ENCODE measurements around the gene CLDN7.
"Not testable (repeated sequence)": the region's sequence is repeated elsewhere in the genome, so short reads cannot be mapped to it uniquely, and the experiment has no call there.

The CLDN7 gene

DNA sequence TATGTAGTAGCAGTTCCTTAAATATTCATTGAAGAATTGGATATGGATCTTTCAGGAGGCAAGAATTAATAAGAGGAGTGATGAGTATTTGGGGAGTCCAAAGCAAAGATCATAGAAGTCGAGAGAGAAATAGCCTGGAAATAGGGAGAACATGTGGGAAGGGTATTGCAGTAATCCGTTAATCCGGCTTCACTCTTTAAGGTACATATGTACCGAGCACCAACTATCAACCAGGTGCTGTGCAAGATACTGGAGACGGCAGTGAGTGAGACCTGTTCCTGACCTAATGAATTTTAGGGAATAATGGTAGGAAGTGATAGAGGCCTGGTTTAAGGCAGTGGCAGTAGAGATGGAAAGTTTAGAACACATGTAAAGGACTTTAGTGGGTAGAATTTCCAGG is 9.2 kb downstream of the CLDN7 start:
- no peak for DNase-seq (ENCODE audit: low spot score)

GRCh38 chr17:7252176-7253043 is 9.9 kb downstream of the CLDN7 start, which contains the start of gene ELP5:
TSS of gene ELP5 (plus strand) at chr17:7252215. CDS start at chr17:7252551, 336 bp downstream.
- DNase-seq (ENCODE audit: low spot score): peak; percentile 92

GRCh38 chr17:7251661-7252175 is 10.6 kb downstream of the CLDN7 start, which contains the start of gene CTDNEP1:
TSS of gene CTDNEP1 (minus strand) at chr17:7251734. CDS start at chr17:7251296, 438 bp downstream.
- peak; percentile 99 for DNase-seq (ENCODE audit: low spot score)

DNA sequence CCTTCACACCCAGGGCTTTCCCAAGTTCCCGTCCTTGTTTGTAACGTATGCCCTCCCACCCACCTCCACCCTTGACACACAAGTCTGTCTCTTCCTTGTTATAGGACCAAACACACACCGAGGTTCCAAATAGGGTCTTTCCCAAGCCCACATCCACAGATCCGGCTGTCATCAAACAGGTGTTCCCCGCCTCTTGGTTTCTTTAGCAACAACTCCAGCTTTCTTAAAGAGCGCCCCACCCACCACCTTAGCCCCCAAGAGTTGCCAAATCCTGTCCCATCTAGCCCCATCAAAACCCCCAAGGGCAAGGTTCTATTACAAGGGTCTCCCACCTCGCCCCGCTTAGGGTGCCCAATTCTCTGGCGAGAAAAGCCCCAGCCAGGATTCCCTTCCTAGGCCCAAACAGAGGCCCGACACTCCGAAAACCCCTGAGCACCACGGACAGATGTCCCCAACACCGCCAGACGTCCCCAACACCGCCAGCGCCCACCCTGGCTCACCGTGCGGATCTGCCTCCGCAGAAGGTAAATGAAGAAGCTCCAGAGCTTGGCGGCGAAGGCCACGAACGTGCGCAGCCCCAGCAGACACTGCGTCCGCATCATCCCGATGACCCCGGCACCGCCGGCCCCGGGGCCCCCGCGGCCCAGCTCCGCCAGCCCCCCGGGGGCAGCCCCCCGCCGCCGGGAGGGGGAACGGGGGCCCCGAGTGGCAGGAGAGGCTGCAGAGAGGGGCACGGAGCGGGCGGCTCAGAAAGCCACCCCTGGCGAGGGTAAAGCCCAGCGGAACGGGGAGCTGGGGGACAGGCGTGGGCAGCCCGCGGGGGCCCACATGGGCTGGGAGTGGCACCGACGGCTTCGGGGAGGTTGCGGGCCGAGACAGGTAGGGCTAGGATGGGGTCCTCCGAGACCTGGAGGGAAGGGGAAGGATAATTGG is 11.3 kb downstream of the CLDN7 start:
- DNase-seq (ENCODE audit: low spot score): no peak

DNA sequence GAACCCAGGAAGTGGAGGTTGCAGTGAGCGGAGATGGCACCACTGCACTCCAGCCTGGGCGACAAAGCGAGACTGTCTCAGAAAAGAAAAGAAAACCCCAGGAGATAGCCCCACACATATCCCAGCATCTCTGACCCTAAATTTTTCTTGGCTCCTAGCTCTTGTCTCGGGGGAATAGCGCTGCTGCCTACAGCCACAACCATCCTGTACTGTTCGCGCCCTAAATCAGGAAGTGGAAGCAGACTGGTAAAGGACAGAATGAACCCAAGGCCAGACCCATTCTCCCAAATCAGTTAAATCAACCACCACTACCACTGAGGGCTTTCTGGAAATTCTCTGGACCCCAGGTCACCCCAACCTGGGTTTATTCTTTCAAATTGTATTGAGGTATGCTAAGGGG is 12.4 kb downstream of the CLDN7 start:
- DNase-seq (ENCODE audit: low spot score): no peak

DNA sequence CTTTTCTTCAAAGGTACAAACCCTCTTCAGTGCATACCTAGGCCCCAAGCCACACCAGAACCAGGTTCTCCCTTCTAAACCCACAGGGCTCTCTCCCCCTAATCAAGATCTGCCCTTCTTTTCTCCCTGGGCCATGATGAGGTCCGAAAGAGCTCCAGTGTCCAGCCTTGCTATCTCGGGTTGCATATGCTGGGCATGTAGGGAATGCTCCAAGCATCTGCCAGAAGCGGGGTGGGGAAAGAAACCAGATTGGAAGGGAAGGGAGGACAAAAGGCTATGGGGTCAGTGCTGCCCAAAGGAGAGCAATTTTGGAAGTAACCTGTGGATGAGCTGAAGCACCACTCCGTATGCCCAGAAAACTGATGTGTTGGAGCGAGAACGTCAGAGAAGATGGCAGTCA is 13.1 kb downstream of the CLDN7 start:
- no peak for DNase-seq (ENCODE audit: low spot score)

- no peak for DNase-seq (ENCODE audit: low spot score)
Observed at GRCh38 chr17:7248796-7249195, 13.5 kb downstream of the CLDN7 start.

DNA sequence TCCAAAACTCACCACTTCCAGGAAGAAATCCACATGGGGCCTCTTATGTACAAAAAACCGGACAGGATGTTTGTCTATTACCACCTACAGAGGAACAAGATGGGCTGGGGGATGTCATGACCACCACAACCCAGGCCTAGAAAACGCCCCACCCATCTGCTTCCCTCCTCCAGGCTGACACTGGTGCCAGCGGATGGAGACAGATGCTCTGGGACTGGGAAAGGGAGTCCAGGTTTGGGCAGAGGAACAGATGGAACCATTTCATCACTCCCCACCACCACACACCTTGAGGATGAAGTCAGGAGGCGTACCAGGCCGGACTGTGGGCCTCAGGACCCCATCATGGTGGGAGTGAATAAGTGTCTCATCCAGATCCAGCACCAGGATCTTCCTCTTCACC is 15.5 kb downstream of the CLDN7 start:
- no peak for DNase-seq (ENCODE audit: low spot score)

- not testable (repeated sequence) for DNase-seq (ENCODE audit: low spot score)
Observed at GRCh38 chr17:7243838-7244237, 18.4 kb downstream of the CLDN7 start.

DNA sequence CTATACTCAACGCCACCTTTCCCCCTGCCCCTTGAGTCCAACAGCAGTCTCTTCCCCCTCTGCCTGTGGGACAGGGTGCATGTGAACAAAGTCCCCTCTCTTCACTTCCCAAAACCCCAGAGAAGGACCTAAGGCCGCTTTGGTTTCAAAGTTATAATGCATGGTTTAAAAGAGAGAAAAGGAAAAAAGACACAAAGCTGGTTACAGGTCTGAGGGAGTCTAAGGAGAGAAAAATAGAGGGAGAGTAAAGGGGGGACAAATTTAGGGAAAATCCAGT is 18.9 kb downstream of the CLDN7 start:
- no peak for DNase-seq (ENCODE audit: low spot score)

DNA sequence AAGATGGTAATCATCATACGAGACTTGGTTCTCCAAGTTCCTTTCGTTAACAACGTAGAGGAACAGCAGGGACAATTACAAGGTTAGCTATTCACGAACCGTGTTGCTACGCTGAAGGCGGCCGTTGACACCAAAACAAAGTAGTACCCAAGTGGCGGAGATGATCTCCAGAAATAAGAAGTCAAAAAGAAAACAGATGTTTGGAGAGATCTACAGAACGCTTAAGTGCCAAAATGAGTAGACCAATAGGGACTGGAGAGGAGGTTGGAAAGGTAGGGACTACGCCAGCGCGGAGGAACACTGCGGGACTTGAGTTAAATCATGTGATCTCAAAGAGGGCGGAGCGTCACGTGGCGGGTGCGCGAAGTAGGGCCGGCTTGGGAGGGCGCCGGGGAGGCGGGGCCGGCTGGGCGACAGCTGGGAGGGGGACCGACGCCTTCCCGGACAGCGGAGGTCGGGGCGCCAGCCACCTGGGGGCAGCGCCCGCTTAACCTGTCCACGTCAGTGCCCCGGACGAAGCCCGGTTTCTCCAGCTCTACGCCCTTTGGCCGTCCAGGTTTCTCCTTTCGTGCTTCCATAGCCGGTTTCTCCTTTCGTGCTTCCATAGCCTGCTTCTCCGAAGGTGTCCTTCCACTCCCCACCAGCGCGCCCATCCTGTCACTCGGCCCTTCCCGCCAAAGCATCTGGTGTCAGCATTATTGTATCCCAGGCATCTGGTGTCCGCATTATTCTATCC is 19.4 kb downstream of the CLDN7 start:
- DNase-seq (ENCODE audit: low spot score): peak; percentile 94

- peak; percentile 95 for DNase-seq (ENCODE audit: low spot score)
Observed at GRCh38 chr17:7241783-7242716, 20.2 kb downstream of the CLDN7 start, which contains the start of gene GABARAP. TSS of gene GABARAP (minus strand) at chr17:7242449. CDS start at chr17:7242330, 119 bp downstream.

DNA sequence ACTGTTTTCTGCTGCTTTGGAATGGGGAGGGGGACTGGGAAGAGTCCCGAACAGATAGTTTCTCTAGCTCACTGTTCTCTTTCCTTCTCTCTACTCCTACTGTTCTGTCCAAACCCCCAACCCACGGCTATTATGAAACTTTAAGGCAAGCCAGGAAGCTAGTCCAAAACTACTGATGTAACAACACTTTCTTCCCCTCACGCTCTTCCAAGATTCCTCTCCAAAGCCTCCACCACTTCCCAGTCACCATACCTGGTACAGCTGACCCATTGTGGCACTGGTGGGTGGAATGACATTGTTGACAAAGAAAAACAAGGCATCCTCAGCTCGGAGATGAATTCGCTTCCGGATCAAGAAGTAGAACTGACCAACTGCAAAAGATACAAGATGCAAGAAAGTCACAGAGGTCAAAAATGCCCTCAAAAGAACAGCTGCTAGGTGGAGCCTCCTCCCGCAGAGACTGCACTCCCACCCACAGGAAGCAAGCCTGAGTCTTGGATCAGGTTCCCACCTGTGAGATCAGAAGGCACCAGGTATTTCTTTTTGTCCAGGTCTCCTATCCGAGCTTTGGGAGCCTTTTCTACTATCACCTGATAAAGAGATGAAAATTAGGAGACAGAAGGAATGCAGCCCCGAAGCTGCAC is 21.1 kb downstream of the CLDN7 start:
- no peak for DNase-seq (ENCODE audit: low spot score)

DNA sequence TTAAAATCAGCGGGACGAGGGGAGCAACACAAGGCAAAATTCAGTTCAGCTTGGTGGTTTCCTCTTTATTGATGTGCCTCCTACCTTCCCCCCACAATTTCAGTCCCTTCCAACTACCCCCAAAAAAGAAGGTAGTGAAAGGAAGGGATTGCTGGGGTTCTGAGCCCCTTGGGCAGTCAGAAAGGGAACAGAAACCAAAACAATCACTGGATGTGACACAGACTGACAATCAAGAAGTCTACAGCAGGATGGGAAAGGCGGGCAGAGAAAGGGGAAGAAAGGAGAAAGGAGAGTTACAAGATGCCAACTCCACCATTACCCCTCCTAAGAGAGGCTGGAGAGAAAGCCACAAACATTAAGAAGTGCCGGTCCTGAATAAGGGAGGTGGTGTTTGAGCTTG is 21.9 kb downstream of the CLDN7 start:
- peak; percentile 67 for DNase-seq (ENCODE audit: low spot score)

DNA sequence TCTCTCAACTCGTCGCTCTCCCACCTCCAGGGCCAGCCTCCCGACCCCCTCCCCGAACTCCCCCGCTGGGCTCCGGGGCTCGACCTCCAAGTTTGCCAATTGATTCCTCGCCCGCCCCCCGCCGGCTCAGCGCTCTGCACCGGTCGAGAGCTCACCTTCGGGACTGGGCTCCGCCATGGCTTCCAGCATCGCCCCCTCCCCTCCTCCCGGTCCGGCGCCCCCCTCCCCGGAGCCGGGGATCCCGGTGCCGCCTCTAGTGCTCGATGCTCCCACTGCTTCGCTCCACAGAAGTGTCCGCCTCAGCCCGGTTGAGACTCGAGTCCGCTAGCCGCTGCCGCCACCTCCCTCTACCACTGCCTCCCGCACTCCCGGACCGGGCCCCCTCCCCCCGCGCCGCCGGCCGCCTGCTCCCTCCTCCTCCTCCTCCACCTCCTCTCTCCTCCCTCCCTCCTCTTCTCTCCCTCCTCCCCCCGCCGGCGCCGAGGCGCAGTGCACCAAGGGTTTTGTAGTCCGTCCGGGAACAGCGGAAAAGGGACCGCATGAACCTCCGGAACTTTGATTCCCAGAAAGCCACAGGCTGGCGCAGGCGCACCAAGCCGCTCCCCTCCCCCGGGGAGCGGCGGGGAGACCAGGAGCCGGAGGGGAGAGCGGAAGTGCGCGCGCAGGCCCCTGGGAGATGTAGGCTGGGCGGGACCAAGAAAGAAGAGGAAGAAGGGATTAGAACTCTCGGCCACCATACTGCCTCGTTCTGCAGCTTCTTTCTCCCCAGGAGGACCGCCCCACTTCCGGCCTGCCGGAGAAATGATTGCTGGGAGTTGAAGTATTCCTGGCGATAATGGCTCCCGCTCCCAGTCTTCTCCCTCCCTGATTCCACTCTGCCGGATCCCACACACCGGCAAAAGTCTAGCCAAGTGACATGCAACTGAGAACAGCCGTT is 22.9 kb downstream of the CLDN7 start, which contains the start of gene PHF23:
Gene PHF23, minus strand, starts transcription at position 367 of the 937 bp plus-strand sequence. Its CDS starts 178 bp downstream, at position 189.
- peak; percentile 100 for DNase-seq (ENCODE audit: low spot score)

GRCh38 chr17:7238420-7239090 is 23.7 kb downstream of the CLDN7 start:
- DNase-seq (ENCODE audit: low spot score): peak; percentile 39

GRCh38 chr17:7237761-7238419 is 24.4 kb downstream of the CLDN7 start:
- peak; percentile 51 for DNase-seq (ENCODE audit: low spot score)

DNA sequence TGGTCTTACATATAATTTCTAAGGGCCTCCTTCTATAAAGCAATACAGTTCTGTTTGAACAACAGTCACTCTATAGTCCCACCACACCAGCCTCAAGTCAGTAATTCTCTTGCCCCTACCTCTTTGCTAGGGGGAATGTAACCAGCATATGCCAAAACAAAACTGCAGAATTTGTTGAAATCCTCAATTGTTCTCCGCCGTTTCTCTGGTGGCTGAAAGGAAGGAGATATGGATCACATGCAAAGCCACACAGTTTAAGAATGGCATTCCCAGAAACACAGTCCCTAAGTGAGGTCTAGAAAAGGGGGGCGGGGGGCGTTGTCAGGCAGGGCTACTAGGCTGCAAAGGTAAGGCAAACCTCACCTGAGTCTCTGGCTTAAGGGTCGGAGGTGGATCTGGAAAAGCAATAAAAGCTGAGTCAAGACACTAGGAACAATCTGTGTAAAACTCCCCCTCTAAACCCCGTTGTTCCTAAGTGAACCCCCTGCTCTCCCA is 25.0 kb downstream of the CLDN7 start:
- no peak for DNase-seq (ENCODE audit: low spot score)

Data from globus pallidus (tissue), 1 donor.